BJ (cell line): Measurements from ENCODE around the gene DNER. TPM values are rescaled to one million over a fixed set of nuclear protein-coding genes. Genes with fewer than 3 reads are reported as not detected.
"Not testable (repeated sequence)": the region's sequence is repeated elsewhere in the genome, so short reads cannot be mapped to it uniquely, and the experiment has no call there.

Source experiments
- CTCF ChIA-PET: fragments of 350-600 bp; formaldehyde crosslinking; extraction: SDS; loops from one replicate; lab custom pipeline; 2021; ENCODE audit warnings: antibody characterized with exemption, inconsistent platforms; lab: Yijun Ruan, JAX
- POLR2A ChIA-PET: fragments of 300-600 bp; sonication (Branson Sonifier 250); formaldehyde crosslinking; extraction: SDS; loops from one replicate; lab custom pipeline; 2021; ENCODE audit warnings: antibody characterized with exemption; lab: Charles Lee
- DNase-seq: peaks from one replicate; pipeline ENCODE4 v3.0.0-alpha.2; 2011; ENCODE audit warnings: low read depth
- H3K27me3 ChIP-seq: 2 replicates; pipeline ENCODE4 v1.6.0; 2011; ENCODE audit warnings: low read length; ENCODE audit not compliant: control insufficient read depth, insufficient read depth
- H3K36me3 ChIP-seq: 2 replicates; pipeline ENCODE4 v1.5.1; 2011; ENCODE audit warnings: low read length; ENCODE audit not compliant: control insufficient read depth, insufficient read depth
- H3K4me3 ChIP-seq: 2 replicates; pipeline ENCODE4 v1.5.1; 2011; ENCODE audit warnings: low read depth, mild to moderate bottlenecking, control low read depth, low read length
- CTCF ChIP-seq: IDR thresholded peaks from 2 replicates; pipeline ENCODE4 v1.5.1; 2011; ENCODE audit warnings: low read depth, mild to moderate bottlenecking, control low read depth, inconsistent platforms, low read length, moderate library complexity; ENCODE audit not compliant: insufficient read depth
- polyA plus RNA-seq: library from polyadenylated mRNA; depleted of rRNA; stranded (reverse); fragments of >200 nt; gene quantifications from 2 replicates; pipeline ENCODE4 v1.2.3, GENCODE V29; 2011

The DNER gene
- polyA plus RNA-seq, 1 experiment: 0.02 TPM

DNA sequence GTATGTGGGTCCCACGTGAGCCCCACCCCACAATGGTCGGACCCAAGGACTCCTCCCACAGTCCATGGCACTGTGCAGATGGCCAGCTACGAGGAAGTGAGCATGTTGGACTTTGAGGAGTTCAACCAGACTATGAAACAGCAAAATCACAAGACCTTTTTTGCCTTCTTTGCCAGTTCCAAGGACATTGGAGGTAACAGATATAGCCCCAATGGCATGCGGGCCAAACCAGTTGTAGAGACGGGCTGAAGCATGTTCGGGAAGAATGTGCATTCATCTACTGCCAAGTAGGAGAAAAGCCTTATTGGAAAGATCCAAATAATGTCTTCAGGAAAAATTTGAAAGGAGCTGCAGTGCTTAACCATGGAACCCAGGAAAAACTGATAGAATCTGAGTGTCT is 12.6 kb downstream of the DNER start:
- Histone ChIP-seq H3K27me3 (no peaks in the 10 kb centered on the region), H3K36me3 (no peaks in the 10 kb centered on the region), H3K4me3 (no peak overlapping the region)
- DNase-seq: no peak
- POLR2A ChIA-PET: no interaction called here
- TF ChIP-seq CTCF: no peak
- CTCF ChIA-PET: interaction anchor here (1.2 kb wide), 1 partner anchor 8 kb away, joined by 3 read pairs; no protein-coding TSS in a partner anchor

DNA sequence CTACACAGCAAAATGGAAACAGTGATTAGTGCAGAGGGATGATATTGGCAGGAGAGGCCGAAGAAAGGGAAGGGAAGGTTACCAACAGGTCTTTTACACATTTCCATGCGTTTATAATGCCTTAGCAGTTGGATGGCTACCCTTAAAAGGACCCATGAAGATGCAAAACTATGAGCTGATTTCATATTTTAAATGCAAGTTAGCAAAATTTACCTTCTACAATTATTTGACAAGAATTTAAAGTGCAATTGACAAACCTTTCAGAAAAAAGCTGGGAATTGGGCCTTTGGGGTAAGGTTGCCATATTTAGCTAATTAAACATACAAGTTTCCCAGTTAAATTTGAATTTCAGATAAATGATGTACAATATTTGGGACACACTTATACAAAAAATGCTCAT is 13.3 kb downstream of the DNER start:
- CTCF ChIA-PET: interaction anchor here (0.6 to 1.2 kb wide), 2 partner anchors 9 to 70 kb away, joined by 3 read pairs; no protein-coding TSS in a partner anchor
- DNase-seq: no peak
- H3K27me3 ChIP-seq: no peaks in the 10 kb centered on the region

DNA sequence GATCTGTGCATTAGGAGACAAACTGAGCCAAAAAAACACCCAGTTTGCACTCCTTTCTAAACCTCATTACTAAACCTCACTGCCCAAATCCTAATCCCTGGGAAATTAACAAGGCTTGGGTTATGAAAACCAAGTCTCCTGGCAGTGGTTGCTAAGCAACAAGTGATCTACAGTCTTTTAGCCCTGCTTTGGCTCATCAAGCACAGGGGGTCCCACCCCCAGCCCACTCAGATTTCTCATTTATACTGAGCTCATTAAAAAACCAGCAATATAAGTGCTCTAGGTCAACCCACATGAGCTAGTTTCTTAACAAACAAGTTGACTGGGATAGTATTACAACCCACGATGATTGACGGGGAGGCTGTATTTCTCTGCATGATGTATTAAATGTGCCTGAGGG is 18.4 kb downstream of the DNER start:
- ChIA-PET POLR2A (no interaction called here), CTCF (no interaction called here)
- no peak for TF ChIP-seq CTCF

More for the DNA sequence above, 13.3 kb downstream of the DNER start:
- Histone ChIP-seq H3K4me3 (no peak overlapping the region), H3K36me3 (no peaks in the 10 kb centered on the region)
- POLR2A ChIA-PET: no interaction called here
- no peak for TF ChIP-seq CTCF

GRCh38 chr2:229693845-229694244 is 20.5 kb downstream of the DNER start:
- DNase-seq, H3K36me3 ChIP-seq, H3K4me3 ChIP-seq, POLR2A ChIA-PET, H3K27me3 ChIP-seq, CTCF ChIA-PET: not testable (repeated sequence)

More for the DNA sequence above, 18.4 kb downstream of the DNER start:
- Histone ChIP-seq H3K36me3 (no peaks in the 10 kb centered on the region), H3K27me3 (no peaks in the 10 kb centered on the region), H3K4me3 (no peak overlapping the region)
- no peak for DNase-seq

DNA sequence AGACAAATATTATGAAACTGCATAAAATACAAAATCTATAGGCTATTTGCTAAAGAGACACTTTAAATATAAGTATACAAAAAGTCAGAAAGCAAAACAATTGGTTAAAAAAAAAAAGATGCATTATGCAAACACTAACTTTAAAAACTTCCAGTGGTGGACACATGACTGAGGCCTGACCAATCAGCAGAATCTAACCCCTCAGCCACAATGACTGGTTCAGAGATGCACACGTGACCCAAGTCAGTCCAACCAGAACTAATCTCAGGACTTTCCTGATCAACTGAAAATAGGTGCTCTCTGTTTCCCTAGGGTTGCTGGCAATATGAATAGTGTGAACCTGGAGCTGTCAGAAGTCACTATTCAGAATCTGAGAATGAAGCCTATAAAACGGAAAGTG is 22.7 kb downstream of the DNER start:
- H3K27me3 ChIP-seq: no peaks in the 10 kb centered on the region
- H3K4me3 ChIP-seq: no peak overlapping the region
- ChIA-PET CTCF (no interaction called here), POLR2A (no interaction called here)
- TF ChIP-seq CTCF: no peak
- no peak for DNase-seq
- no peaks in the 10 kb centered on the region for H3K36me3 ChIP-seq

- CTCF ChIA-PET: no interaction called here
- no peak for TF ChIP-seq CTCF
- Histone ChIP-seq H3K27me3 (no peaks in the 10 kb centered on the region), H3K36me3 (no peaks in the 10 kb centered on the region), H3K4me3 (no peak overlapping the region)
- no peak for DNase-seq
- POLR2A ChIA-PET: no interaction called here
These were observed 25.0 kb downstream of the DNER start for GRCh38 chr2:229689307-229689839.
